ENCODE results near the gene BORCS6. TPM values are rescaled to one million over a fixed set of nuclear protein-coding genes. Genes with fewer than 3 reads are reported as not detected.

The BORCS6 gene
- total RNA-seq, 2 donors from 2014 or later = 8.3 to 8.7 TPM

DNA sequence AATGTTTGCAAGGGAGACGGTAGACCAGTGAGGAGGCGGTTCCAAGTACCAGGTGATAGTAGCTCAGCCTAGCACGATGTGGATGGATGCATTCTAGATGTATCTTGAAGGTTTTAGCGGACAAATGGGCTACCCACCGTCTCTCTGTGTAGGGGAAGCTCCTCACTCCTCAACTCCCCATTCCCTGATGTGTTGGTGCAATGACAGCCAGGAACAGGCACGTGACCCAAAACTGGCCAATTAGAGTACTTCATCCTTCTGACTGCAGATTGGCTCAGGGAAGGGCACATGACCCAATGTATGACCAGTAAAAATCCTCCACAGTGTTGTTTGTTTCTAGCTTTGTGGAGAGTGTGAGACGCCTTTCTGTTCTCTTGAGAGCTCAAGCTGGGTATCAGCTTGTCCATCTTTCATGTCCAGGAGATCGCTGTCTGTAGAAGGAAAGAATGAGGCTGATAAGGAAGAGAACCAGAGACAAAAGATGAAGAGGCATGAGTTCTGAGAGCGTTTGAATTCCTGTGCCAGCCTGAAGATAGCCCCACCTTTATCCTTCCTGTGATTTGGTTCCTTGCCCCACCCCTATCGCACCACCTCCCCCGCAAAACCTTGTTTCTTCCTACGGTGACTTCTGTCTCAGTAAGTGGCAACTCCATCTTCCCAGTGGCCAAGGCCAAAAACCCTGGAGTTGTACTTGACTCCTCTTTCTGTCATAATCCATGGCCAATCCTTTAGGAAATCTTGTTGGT is 2.3 kb upstream of the BORCS6 start:
- Mint-ChIP-seq H3K27ac (no peak overlapping the region), H3K27me3 (no peaks in the 10 kb centered on the region), H3K36me3 (ENCODE audit: low read depth) (no peaks in the 10 kb centered on the region), H3K4me3 (no peak overlapping the region), H3K4me1 (peaks cover 17% of the 10 kb centered on the region)
- H3K9me3 ChIP-seq (ENCODE audit: control insufficient read depth, low read length, poor library complexity, severe bottlenecking) = no peaks in the 10 kb centered on the region
- ATAC-seq = peak; percentile 44
- peak in 1 of 3 donors; percentile 33 for DNase-seq

GRCh38 chr17:8190506-8190905 is 526 bp upstream of the BORCS6 start:
- no peak for DNase-seq
- no peaks in the 10 kb centered on the region for H3K36me3 Mint-ChIP-seq (ENCODE audit: low read depth)
- peaks cover 11% of the 10 kb centered on the region for H3K4me1 Mint-ChIP-seq
- no peaks in the 10 kb centered on the region for H3K27me3 Mint-ChIP-seq
- H3K4me3 Mint-ChIP-seq = no peak overlapping the region
- no peak for ATAC-seq
- H3K9me3 ChIP-seq (ENCODE audit: control insufficient read depth, low read length, poor library complexity, severe bottlenecking) = no peaks in the 10 kb centered on the region
- H3K27ac Mint-ChIP-seq = no peak overlapping the region

- DNase-seq (peak in 2 of 3 donors; percentile 21 to 32), ATAC-seq (no peak)
- Mint-ChIP-seq H3K27me3 (no peaks in the 10 kb centered on the region), H3K36me3 (ENCODE audit: low read depth) (no peaks in the 10 kb centered on the region), H3K4me1 (peaks cover 14% of the 10 kb centered on the region), H3K27ac (no peak overlapping the region), H3K4me3 (no peak overlapping the region)
- no peaks in the 10 kb centered on the region for H3K9me3 ChIP-seq (ENCODE audit: control insufficient read depth, low read length, poor library complexity, severe bottlenecking)
These were observed 804 bp downstream of the BORCS6 start for GRCh38 chr17:8189041-8189710.

GRCh38 chr17:8188263-8188839 is 1.6 kb downstream of the BORCS6 start:
- ATAC-seq (no peak), DNase-seq (no peak)
- Mint-ChIP-seq H3K4me3 (no peak overlapping the region), H3K36me3 (ENCODE audit: low read depth) (no peaks in the 10 kb centered on the region), H3K4me1 (peaks cover 18% of the 10 kb centered on the region), H3K27me3 (no peaks in the 10 kb centered on the region), H3K27ac (no peak overlapping the region)
- no peaks in the 10 kb centered on the region for H3K9me3 ChIP-seq (ENCODE audit: control insufficient read depth, low read length, poor library complexity, severe bottlenecking)

GRCh38 chr17:8187517-8188262 is 2.3 kb downstream of the BORCS6 start:
- DNase-seq (peak; percentile 63 to 80 (median 73)), ATAC-seq (peak; percentile 20)
- H3K9me3 ChIP-seq (ENCODE audit: control insufficient read depth, low read length, poor library complexity, severe bottlenecking) = no peaks in the 10 kb centered on the region
- H3K27me3 Mint-ChIP-seq = no peaks in the 10 kb centered on the region
- no peak overlapping the region for H3K27ac Mint-ChIP-seq
- no peaks in the 10 kb centered on the region for H3K36me3 Mint-ChIP-seq (ENCODE audit: low read depth)
- H3K4me3 Mint-ChIP-seq = no peak overlapping the region
- H3K4me1 Mint-ChIP-seq = peaks cover 18% of the 10 kb centered on the region

DNA sequence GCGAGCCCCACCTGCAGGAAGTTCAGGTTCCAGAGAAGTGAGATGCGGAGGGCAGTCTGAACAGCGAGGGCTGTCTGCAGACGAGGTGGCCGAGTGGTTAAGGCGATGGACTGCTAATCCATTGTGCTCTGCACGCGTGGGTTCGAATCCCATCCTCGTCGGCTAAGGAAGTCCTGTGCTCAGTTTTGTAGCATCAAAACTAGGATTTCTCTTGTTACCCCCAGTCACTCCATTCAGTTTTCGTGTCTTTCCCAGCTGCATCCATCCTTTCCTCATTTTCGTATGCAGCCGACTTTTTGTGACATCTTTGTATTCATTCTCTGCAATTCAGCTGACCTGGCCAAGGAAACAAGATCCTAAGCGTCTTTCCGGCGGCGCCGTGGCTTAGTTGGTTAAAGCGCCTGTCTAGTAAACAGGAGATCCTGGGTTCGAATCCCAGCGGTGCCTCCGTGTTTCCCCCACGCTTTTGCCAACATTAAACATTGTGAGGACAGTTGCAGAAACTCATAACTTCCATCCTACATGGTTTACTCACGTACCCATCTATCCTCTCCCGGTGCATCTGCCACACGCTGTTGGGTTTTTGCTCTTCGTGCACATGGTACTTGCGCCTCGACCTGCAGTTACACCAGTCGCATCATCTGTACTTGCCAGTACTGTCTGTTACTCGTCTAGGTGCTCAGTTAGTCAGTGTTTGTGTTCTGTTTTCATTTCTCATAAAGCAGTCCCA is 3.0 kb downstream of the BORCS6 start:
- H3K27me3 Mint-ChIP-seq = no peaks in the 10 kb centered on the region
- ATAC-seq (peak; percentile 50), DNase-seq (peak; percentile 54 to 79 (median 72))
- H3K36me3 Mint-ChIP-seq (ENCODE audit: low read depth) = no peaks in the 10 kb centered on the region
- no peak overlapping the region for H3K4me3 Mint-ChIP-seq
- H3K4me1 Mint-ChIP-seq = peaks cover 19% of the 10 kb centered on the region
- no peak overlapping the region for H3K27ac Mint-ChIP-seq
- no peaks in the 10 kb centered on the region for H3K9me3 ChIP-seq (ENCODE audit: control insufficient read depth, low read length, poor library complexity, severe bottlenecking)

DNA sequence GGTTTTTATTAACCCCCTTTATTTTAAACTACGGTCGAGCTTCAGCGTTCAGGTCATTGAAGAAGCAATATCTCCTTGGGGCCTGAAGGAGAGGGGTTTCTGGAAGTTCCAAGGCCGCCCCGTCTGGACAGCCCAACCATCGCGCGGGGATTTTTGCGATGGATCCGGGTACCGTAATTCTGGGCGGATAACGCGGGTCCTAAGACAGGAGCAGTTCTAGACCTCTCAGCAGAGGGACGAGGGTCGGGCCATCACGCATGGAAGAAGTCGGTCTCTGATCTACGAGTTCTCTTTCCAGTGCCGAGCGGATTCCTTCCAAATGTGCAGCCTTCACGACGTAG is 3.6 kb downstream of the BORCS6 start:
- H3K9me3 ChIP-seq (ENCODE audit: control insufficient read depth, low read length, poor library complexity, severe bottlenecking) = no peaks in the 10 kb centered on the region
- H3K4me1 Mint-ChIP-seq = peaks cover 18% of the 10 kb centered on the region
- no peak for DNase-seq
- ATAC-seq = no peak
- H3K27me3 Mint-ChIP-seq = no peaks in the 10 kb centered on the region
- H3K36me3 Mint-ChIP-seq (ENCODE audit: low read depth) = no peaks in the 10 kb centered on the region
- no peak overlapping the region for H3K4me3 Mint-ChIP-seq
- H3K27ac Mint-ChIP-seq = no peak overlapping the region

DNA sequence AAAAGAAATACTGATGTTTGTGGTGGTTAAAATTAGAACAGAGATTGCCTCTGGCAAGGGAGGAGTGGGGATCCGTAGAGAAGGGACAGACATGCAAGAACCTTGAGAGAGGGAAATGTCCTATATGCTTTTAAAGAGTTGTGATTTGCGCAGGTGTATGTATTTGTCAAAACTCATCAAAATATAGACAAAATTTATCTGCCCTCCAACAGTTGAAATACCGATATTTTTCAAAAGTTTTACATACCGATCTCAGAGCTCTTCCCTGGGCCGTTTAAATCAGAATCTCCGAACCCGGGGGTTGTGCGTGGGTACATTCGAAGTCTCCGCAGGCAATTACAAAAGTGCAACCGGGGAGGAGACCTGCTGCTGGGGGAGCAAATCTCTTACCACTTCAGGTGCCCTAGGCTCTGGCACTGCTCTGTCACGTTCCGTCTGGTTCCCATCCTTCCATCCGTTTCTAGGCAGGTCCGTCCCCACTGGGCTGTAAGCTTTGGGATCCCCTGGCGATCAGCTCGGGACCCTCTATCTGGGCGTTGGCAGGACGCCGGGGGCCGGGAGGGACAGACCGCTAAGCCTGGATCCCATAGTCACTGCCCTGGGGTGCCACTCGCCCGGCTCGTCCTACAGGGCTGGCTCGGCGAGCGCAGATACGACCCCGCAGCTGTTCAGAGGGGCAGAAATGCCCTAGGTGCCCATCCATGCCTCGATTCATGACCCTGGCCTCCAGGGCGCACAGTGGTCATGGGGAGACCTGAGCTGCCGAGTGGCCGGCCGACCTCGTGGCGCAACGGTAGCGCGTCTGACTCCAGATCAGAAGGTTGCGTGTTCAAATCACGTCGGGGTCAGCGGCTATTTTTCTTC is 4.2 kb downstream of the BORCS6 start:
- H3K4me1 Mint-ChIP-seq = peaks cover 19% of the 10 kb centered on the region
- no peak overlapping the region for H3K4me3 Mint-ChIP-seq
- no peaks in the 10 kb centered on the region for H3K36me3 Mint-ChIP-seq (ENCODE audit: low read depth)
- H3K27ac Mint-ChIP-seq = no peak overlapping the region
- DNase-seq (peak; percentile 70 to 95 (median 73)), ATAC-seq (peak; percentile 11)
- H3K27me3 Mint-ChIP-seq = no peaks in the 10 kb centered on the region
- no peaks in the 10 kb centered on the region for H3K9me3 ChIP-seq (ENCODE audit: control insufficient read depth, low read length, poor library complexity, severe bottlenecking)

GRCh38 chr17:8176998-8177731 is 12.8 kb downstream of the BORCS6 start:
- ATAC-seq (no peak), DNase-seq (no peak)
- Mint-ChIP-seq H3K27ac (peak overlapping the region; percentile 100), H3K27me3 (no peaks in the 10 kb centered on the region), H3K4me3 (peak overlapping the region; percentile 95), H3K36me3 (ENCODE audit: low read depth) (peaks cover 2% of the 10 kb centered on the region), H3K4me1 (peaks cover 38% of the 10 kb centered on the region)
- H3K9me3 ChIP-seq (ENCODE audit: control insufficient read depth, low read length, poor library complexity, severe bottlenecking) = no peaks in the 10 kb centered on the region

DNA sequence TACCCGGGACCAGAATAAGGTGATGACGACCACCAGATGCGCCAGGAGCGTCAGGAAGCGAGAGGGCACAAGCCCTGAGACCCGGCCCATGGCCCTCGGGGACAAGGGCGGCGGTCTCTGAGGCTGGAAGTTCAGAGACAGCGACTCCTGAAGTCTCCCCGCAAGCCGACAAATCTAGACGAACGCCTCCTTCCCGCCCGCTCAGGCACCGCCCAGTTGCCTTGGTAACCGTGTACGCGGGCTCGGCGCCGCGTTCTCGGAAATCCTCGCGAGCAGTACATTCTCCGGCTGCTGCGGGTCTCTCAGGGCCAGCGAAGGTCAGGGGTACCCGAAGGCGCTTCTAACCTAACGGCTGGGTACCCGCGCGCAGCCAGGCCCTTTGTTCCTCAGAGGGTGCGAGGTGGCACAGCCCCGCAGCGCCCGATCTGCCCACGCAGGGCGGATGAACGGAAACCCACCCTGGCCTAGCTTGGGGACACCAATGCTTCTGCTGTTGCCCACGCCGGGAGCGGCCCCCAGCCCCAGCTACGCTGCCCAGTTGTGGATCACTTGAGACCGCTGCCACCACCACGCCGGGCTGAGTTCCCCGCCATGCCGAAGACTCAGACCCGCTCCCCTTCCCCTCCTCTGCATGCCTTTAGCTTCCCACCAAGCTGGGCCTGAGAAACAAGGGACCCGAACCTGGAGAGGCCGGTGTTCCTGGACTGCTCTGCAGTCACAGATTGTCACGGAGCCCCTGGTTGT is 13.6 kb downstream of the BORCS6 start, which contains the start of gene TMEM107:
Gene TMEM107 (minus strand): TSS at position 184 of the 744 bp plus-strand sequence. CDS start 94 bp downstream, at position 90.
- DNase-seq (peak; percentile 77 to 81 (median 79)), ATAC-seq (peak; percentile 64)
- Mint-ChIP-seq H3K36me3 (ENCODE audit: low read depth) (peaks cover 2% of the 10 kb centered on the region), H3K27ac (peak within 1 kb of the TSS; percentile 100), H3K4me1 (peaks cover 41% of the 10 kb centered on the region), H3K27me3 (no peaks in the 10 kb centered on the region), H3K4me3 (peak within 1 kb of the TSS; percentile 95)
- H3K9me3 ChIP-seq (ENCODE audit: control insufficient read depth, low read length, poor library complexity, severe bottlenecking) = no peaks in the 10 kb centered on the region

DNA sequence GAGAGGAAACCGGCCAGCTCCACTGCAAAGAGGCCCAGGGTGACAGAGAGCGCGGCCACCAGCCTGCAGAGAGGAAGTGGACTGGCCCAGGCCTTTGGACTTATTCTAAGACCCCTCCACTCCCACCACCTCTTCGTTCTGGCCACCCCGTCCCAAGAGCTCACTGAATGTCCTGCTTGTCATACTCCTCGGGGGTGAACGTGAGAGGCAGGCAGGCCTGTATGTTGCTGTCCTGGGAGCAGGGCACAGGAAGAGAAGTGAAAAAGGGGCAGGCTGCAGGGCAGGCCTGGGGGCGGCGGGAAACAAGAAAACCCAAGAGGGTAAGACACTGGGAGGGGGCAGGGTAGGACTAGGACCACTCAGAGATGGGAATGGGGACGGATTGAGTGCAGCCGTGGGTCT is 14.2 kb downstream of the BORCS6 start:
- no peaks in the 10 kb centered on the region for H3K9me3 ChIP-seq (ENCODE audit: control insufficient read depth, low read length, poor library complexity, severe bottlenecking)
- ATAC-seq (no peak), DNase-seq (no peak)
- Mint-ChIP-seq H3K4me3 (peak overlapping the region; percentile 95), H3K27ac (peak overlapping the region; percentile 100), H3K4me1 (peaks cover 39% of the 10 kb centered on the region), H3K36me3 (ENCODE audit: low read depth) (peaks cover 2% of the 10 kb centered on the region), H3K27me3 (no peaks in the 10 kb centered on the region)

Data from T-helper 17 cell (primary cell).